Measurements from ENCODE around the gene RFX2. TPM values are rescaled to one million over a fixed set of nuclear protein-coding genes. Genes with fewer than 3 reads are reported as not detected.

The RFX2 gene
- 3.1 and 3.9 TPM in 2 replicates for total RNA-seq

DNA sequence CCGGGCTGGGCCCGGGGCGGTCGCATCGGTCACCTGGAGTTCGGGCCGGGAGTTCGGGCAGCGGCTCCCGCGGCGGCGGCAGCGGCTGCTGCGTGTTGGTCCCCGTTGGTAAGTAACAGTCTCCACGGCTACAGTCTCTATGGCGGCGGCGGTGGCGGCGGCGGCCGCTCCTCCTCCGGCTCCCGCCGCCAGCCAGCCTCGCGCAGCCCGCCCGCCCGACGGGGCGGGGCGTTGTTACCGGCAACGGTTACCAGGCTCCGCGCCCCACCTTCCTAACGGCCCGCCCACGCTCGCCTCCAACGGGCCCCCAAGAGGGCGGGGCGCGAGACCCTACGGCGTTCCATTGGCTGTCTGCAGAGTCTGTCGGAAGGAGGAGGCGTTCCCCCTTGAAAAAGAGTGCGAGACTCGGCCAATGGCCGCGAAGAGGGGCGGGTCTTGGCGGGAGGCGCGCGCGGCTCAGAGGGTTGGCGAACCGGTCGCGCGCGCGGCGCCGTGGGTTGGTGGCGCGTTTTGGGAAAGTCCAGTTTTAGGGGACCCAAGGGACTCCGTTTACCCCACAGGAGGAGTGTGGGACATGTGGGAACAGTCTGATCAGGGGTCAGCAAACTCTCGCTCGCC, at the start of gene RFX2:
TSS of gene RFX2 (minus strand) at position 141 of the 618 bp plus-strand sequence. CDS start 63,004 bp downstream, outside the sequence.

DNA sequence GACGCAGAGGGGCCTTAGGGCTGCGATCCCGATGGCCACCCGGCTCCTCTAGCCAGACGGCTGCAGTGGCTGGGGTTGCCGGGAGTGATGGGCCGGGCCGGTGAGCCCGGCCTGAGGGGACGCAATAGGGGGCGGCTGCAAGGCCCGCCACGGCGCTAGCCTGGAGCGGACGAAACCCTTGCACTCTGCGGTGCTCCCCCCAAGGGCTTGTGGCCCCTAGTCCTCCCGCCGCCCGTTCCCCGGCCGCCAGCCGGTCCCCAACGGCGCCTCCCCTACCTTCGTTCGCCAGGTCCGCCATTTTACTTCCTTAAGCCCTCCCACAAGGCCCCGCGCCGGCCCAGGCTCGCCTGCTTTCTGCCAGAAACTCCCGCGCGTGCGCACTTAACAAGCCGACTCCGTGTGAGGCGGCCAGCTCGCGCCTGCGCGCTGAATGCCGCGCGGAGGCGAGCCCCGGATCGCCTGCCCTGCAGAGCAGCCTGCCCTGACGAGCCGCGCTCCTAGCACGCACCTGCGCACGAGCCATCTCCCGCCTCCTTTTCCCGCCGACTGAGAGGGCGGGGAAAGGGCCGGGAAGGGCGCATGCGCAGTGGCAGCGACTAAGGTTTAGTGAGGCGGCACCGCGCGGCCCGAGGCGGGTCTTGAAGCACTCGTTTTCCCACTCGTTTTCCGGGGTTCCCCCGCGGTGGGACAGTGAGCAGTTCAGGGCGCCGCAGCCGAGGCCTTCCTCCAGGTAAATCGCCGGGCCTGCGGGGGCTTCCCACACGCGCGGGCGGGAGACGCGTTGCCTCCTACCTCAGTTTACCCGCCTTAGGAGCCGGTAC, 132.3 kb downstream of the RFX2 start, which contains the start of gene RANBP3:
TSS of gene RANBP3 (minus strand) at position 356 of the 821 bp plus-strand sequence. CDS start at position 298, 58 bp downstream.

Other genes starting within 250 kb of the RFX2 start
- gene FUT5, start 240.0 kb downstream of the RFX2 start, total RNA-seq = not detected in 2 replicates
- 359 and 363 TPM in 2 replicates for gene NDUFA11, start 206.7 kb downstream of the RFX2 start, total RNA-seq
- 2.8 and 3.0 TPM in 2 replicates for gene VMAC, start 205.6 kb downstream of the RFX2 start, total RNA-seq
- gene CAPS, start 196.2 kb downstream of the RFX2 start, total RNA-seq = 0.89 and 1.3 TPM in 2 replicates
- 53.2 and 63.1 TPM in 2 replicates for gene RANBP3, start 132.4 kb downstream of the RFX2 start, total RNA-seq
- not detected in 2 replicates for gene ACSBG2, start 25.2 kb upstream of the RFX2 start, total RNA-seq
- gene MLLT1, start 169.5 kb upstream of the RFX2 start, total RNA-seq = 20.2 and 22.0 TPM in 2 replicates
- gene ACER1, start 223.1 kb upstream of the RFX2 start, total RNA-seq = not detected in 2 replicates